MCF 10A (cell line): ENCODE data around the gene GPC6. TPM values are rescaled to one million over a fixed set of nuclear protein-coding genes. Genes with fewer than 3 reads are reported as not detected.
A peak's percentile ranks its signal among the peaks of the same experiment; 100 is the strongest.

ENCODE experiments used
- BruUV-seq: library from RNA; stranded (reverse); fragments of 400-500 nt; replicated peaks from 2 replicates; lab custom pipeline; 2021; lab: Mats Ljungman, UMichigan
- CTCF ChIA-PET: fragments of 300-600 bp; sonication (Branson Sonifier 250); formaldehyde crosslinking; extraction: SDS; loops from one replicate; lab custom pipeline; 2021; ENCODE audit warnings: antibody characterized with exemption, inconsistent platforms; lab: Yijun Ruan, JAX
- POLR2A ChIA-PET: fragments of 300-600, 350-650 bp; sonication (Branson Sonifier 250); formaldehyde crosslinking; extraction: SDS; loops from one replicate; lab custom pipeline; 2020; ENCODE audit warnings: antibody characterized with exemption, inconsistent platforms; lab: Yijun Ruan, JAX
- DNase-seq: peaks from one replicate; pipeline ENCODE4 v3.0.0-alpha.2; 2018; ENCODE audit not compliant: unreplicated experiment
- H3K27ac Mint-ChIP-seq: one replicate; pipeline ENCODE4 v1.8.0; 2022; ENCODE audit warnings: mild to moderate bottlenecking, low read depth, mixed read lengths; ENCODE audit not compliant: unreplicated experiment
- H3K27me3 Mint-ChIP-seq: one replicate; pipeline ENCODE4 v1.8.0; 2022; ENCODE audit warnings: mixed read lengths; ENCODE audit not compliant: insufficient read depth, unreplicated experiment
- H3K36me3 Mint-ChIP-seq: one replicate; pipeline ENCODE4 v1.8.0; 2022; ENCODE audit warnings: mild to moderate bottlenecking, moderate library complexity, mixed read lengths; ENCODE audit not compliant: insufficient read depth, unreplicated experiment
- H3K4me1 Mint-ChIP-seq: one replicate; pipeline ENCODE4 v1.8.0; 2022; ENCODE audit warnings: mixed read lengths; ENCODE audit not compliant: insufficient read depth, unreplicated experiment
- H3K4me3 Mint-ChIP-seq: one replicate; pipeline ENCODE4 v1.8.0; 2022; ENCODE audit warnings: mild to moderate bottlenecking, moderate library complexity, mixed read lengths; ENCODE audit not compliant: unreplicated experiment
- H3K9me3 Mint-ChIP-seq: one replicate; pipeline ENCODE4 v1.8.0; 2022; ENCODE audit warnings: mixed read lengths; ENCODE audit not compliant: unreplicated experiment
- intact Hi-C: fragments of 100-400 bp; cut with micrococcal nuclease; formaldehyde crosslinking; loops from 2 replicates; pipeline ENCODE4 v1.14.1; 2022
- total RNA-seq: library from RNA; stranded (reverse); gene quantifications from 2 replicates; pipeline ENCODE4 v1.2.3, GENCODE V29; 2022
- TF ChIP-seq, protein P1 (sequence below): fragments of 200-600 bp; IDR thresholded peaks from one replicate; pipeline ENCODE4 v1.8.0; 2022; ENCODE audit warnings: antibody characterized with exemption, mild to moderate bottlenecking; ENCODE audit not compliant: unreplicated experiment

GPC6 gene
- total RNA-seq, 1 experiment from 2014 or later: 8.4 TPM

DNA sequence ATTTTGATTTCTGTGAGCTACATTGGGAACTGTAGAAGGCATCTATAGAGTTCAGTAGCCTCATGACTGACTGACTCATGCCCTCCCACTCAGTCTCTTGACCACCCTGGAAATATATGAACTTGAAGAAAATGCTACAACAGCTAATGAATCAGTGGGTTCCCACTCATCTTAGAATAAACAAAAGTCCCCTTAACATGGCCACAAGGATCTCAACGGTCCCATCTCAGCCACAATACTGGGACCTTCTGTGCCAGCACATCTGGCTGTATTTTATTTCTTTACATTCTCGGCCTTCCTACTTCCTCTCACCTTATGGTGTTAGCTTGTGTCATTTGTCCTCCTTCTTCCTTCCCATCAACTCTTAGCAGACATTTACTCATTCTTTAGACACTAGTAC, 633.1 kb downstream of the GPC6 start:
- no TSS peak for BruUV-seq

GRCh38 chr13:93861818-93862217, 635.2 kb downstream of the GPC6 start:
- intact Hi-C loops: no loop called here
- no peak overlapping the region for H3K27ac Mint-ChIP-seq

More for the DNA sequence above, 633.1 kb downstream of the GPC6 start:
- DNase-seq: no peak
- intact Hi-C loops: no loop called here
- POLR2A ChIA-PET: no interaction called here
- no peak overlapping the region for H3K27ac Mint-ChIP-seq
- H3K4me1 Mint-ChIP-seq: peaks cover 22% of the 10 kb centered on the region
- TF ChIP-seq, protein P1, sequence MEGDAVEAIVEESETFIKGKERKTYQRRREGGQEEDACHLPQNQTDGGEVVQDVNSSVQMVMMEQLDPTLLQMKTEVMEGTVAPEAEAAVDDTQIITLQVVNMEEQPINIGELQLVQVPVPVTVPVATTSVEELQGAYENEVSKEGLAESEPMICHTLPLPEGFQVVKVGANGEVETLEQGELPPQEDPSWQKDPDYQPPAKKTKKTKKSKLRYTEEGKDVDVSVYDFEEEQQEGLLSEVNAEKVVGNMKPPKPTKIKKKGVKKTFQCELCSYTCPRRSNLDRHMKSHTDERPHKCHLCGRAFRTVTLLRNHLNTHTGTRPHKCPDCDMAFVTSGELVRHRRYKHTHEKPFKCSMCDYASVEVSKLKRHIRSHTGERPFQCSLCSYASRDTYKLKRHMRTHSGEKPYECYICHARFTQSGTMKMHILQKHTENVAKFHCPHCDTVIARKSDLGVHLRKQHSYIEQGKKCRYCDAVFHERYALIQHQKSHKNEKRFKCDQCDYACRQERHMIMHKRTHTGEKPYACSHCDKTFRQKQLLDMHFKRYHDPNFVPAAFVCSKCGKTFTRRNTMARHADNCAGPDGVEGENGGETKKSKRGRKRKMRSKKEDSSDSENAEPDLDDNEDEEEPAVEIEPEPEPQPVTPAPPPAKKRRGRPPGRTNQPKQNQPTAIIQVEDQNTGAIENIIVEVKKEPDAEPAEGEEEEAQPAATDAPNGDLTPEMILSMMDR: no peak
- no peaks in the 10 kb centered on the region for H3K9me3 Mint-ChIP-seq
- no peaks in the 10 kb centered on the region for H3K27me3 Mint-ChIP-seq
- H3K4me3 Mint-ChIP-seq: no peak overlapping the region
- CTCF ChIA-PET: no interaction called here
- H3K36me3 Mint-ChIP-seq: no peaks in the 10 kb centered on the region

DNA sequence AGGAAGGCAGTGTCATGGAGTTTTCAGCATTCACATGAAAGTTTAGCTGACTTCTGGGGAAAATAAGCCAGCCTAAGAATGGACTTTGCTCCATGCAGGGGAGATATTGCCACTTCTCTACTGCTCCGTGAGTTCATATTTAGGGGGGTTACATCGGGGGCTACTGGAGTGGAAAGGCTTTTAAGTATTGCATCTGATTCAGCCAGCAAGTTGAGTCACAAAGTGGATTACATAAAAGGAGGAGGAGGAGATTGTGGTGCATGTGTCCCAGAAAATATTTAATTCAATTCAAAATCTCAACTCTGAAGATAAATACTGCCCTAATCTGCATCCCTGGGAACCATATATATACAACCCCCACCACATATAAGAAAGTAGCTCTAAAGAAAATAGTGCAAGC, 635.7 kb downstream of the GPC6 start:
- Mint-ChIP-seq H3K27me3 (no peaks in the 10 kb centered on the region), H3K9me3 (no peaks in the 10 kb centered on the region), H3K4me1 (peaks cover 17% of the 10 kb centered on the region), H3K4me3 (no peak overlapping the region), H3K27ac (no peak overlapping the region), H3K36me3 (no peaks in the 10 kb centered on the region)
- intact Hi-C loops: no loop called here
- ChIA-PET POLR2A (interaction anchor here (1.2 kb wide), 1 partner anchor 15 kb away, joined by 4 read pairs; no protein-coding TSS in a partner anchor), CTCF (interaction anchor here (0.5 kb wide), 1 partner anchor 329 kb away, joined by 4 read pairs; no protein-coding TSS in a partner anchor)
- TF ChIP-seq, protein P1: no peak
- no TSS peak for BruUV-seq
- DNase-seq: no peak

More at GRCh38 chr13:93861818-93862217, 635.2 kb downstream of the GPC6 start:
- H3K27me3 Mint-ChIP-seq: no peaks in the 10 kb centered on the region
- TF ChIP-seq, protein P1: no peak
- BruUV-seq: no TSS peak
- POLR2A ChIA-PET: interaction anchor here (1.2 kb wide), 1 partner anchor 14 kb away, joined by 4 read pairs; no protein-coding TSS in a partner anchor
- H3K4me1 Mint-ChIP-seq: peaks cover 21% of the 10 kb centered on the region
- no peaks in the 10 kb centered on the region for H3K36me3 Mint-ChIP-seq
- peak; percentile 40 for DNase-seq
- no peak overlapping the region for H3K4me3 Mint-ChIP-seq
- H3K9me3 Mint-ChIP-seq: no peaks in the 10 kb centered on the region
- CTCF ChIA-PET: interaction anchor here (0.7 kb wide), 1 partner anchor 19 kb away, joined by 4 read pairs; no protein-coding TSS in a partner anchor

DNA sequence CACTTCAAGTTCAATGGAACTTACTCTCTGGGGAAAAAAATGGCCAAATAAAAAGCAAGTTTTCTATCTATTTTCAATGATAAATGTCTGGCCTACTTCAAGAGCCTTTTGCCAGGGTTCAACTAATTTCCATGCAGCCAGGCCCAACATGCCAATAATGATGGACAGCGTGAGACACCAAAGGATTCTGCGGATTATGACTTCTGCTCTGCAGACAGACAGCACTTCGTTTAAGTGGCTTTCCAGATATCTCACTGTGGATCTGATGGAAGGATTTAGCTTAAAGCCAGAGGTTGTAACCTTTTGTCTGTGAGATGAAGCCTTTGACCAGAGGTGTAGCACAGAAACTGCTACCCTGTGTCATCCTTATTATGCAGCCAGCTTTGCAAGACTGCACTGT, 638.6 kb downstream of the GPC6 start:
- ChIA-PET CTCF (interaction anchor here (0.6 kb wide), 1 partner anchor 136 kb away, joined by 3 read pairs; no protein-coding TSS in a partner anchor), POLR2A (no interaction called here)
- Mint-ChIP-seq H3K4me3 (no peak overlapping the region), H3K4me1 (peaks cover 11% of the 10 kb centered on the region), H3K27ac (no peak overlapping the region), H3K36me3 (no peaks in the 10 kb centered on the region), H3K27me3 (no peaks in the 10 kb centered on the region), H3K9me3 (no peaks in the 10 kb centered on the region)
- no peak for DNase-seq
- BruUV-seq: no TSS peak
- TF ChIP-seq, protein P1: no peak
- intact Hi-C loops: no loop called here
